GM12878 (cell line): ENCODE results near the gene CD34. TPM values are rescaled to one million over a fixed set of nuclear protein-coding genes. Genes with fewer than 3 reads are reported as not detected.

ENCODE experiments used
- ATAC-seq: fragments of 200-7000 bp; cut with Tn5 transposase; 3 replicates; pipeline ENCODE4 v1.9.1; 2020; ENCODE audit warnings: mild to moderate bottlenecking, moderate library complexity
- BruUV-seq: library from RNA; stranded (reverse); fragments of 400-500 nt; replicated peaks from 2 replicates; lab custom pipeline; 2021; lab: Mats Ljungman, UMichigan
- CTCF ChIA-PET: fragments of 300-600 bp; sonication (Branson Sonifier 250); formaldehyde crosslinking; extraction: SDS; loops from one replicate; lab custom pipeline; 2021; ENCODE audit warnings: inconsistent platforms; lab: Yijun Ruan, JAX
- POLR2A ChIA-PET: fragments of 350-600 bp; formaldehyde crosslinking; extraction: SDS; loops from one replicate; lab custom pipeline; 2021; ENCODE audit warnings: inconsistent platforms; lab: Charles Lee
- RAD21 ChIA-PET: fragments of 300-600 bp; sonication (Branson Sonifier 250); formaldehyde crosslinking; loops from one replicate; lab custom pipeline; 2023; ENCODE audit warnings: antibody characterized with exemption; ENCODE audit not compliant: unreplicated experiment; lab: Charles Lee
- SMC1A ChIA-PET: fragments of 300-600 bp; sonication (Branson Sonifier 250); formaldehyde crosslinking; loops from one replicate; lab custom pipeline; 2023; ENCODE audit not compliant: unreplicated experiment, uncharacterized antibody; lab: Charles Lee
- DNase-seq: peaks from one replicate; pipeline ENCODE4 v3.0.0-alpha.2; 2011; ENCODE audit warnings: low read depth, low spot score
- FAIRE-seq: peaks from 3 replicates; lab custom pipeline; 2011; peaks lifted over from hg19 to GRCh38; lab: Jason Lieb, UNC
- H2AFZ ChIP-seq: 2 replicates; pipeline ENCODE4 v1.6.0; 2011; ENCODE audit warnings: low read depth, low read length, control low read depth; ENCODE audit not compliant: control insufficient read depth
- H3K27ac ChIP-seq: 2 replicates; pipeline ENCODE4 v1.5.1; 2011; ENCODE audit warnings: control low read depth; ENCODE audit not compliant: control insufficient read depth, insufficient read depth
- H3K27me3 ChIP-seq, 2 experiments: replicated peaks in 1 of 2; 2 replicates each; pipeline versions ENCODE4 v1.6.0 to v1.6.1; 2011; ENCODE audit warnings: low read length in 1 of 2; ENCODE audit not compliant: control insufficient read depth in 2 of 2, insufficient read depth in 2 of 2
- H3K36me3 ChIP-seq, 2 experiments: 2 replicates each; pipeline ENCODE4 v1.5.1; 2011; ENCODE audit warnings: low read length in 1 of 2; ENCODE audit not compliant: control insufficient read depth in 2 of 2, insufficient read depth in 2 of 2
- H3K4me1 ChIP-seq: 2 replicates; pipeline ENCODE4 v1.6.1; 2011; ENCODE audit warnings: mild to moderate bottlenecking, low read length, moderate library complexity, mixed read lengths; ENCODE audit not compliant: control insufficient read depth, insufficient read depth
- H3K4me2 ChIP-seq: 2 replicates; pipeline ENCODE4 v1.6.0; 2011; ENCODE audit warnings: control low read depth; ENCODE audit not compliant: control insufficient read depth, insufficient read depth
- H3K4me3 ChIP-seq: fragments of 200-600 bp; sonication (generic); 2 replicates; pipeline ENCODE4 v1.5.1; 2016
- H3K79me2 ChIP-seq: 2 replicates; pipeline ENCODE4 v1.6.0; 2011; ENCODE audit warnings: low read length; ENCODE audit not compliant: control insufficient read depth, insufficient read depth
- H3K9ac ChIP-seq: 2 replicates; pipeline ENCODE4 v1.8.0; 2011; ENCODE audit warnings: low read length, control low read depth, mixed read lengths; ENCODE audit not compliant: control insufficient read depth, insufficient read depth
- H3K9me3 ChIP-seq: replicated peaks from 3 replicates; pipeline ENCODE4 v1.5.1; 2011; ENCODE audit warnings: mild to moderate bottlenecking, low read length; ENCODE audit not compliant: control insufficient read depth, insufficient read depth
- H4K20me1 ChIP-seq: 2 replicates; pipeline ENCODE4 v1.6.0; 2011; ENCODE audit not compliant: control insufficient read depth, insufficient read depth
- CHD2 ChIP-seq: IDR thresholded peaks from 2 replicates; pipeline ENCODE4 v1.6.1; 2011; ENCODE audit warnings: low read depth, low read length, improper control_type of control experiment, borderline replicate concordance
- CHD4 ChIP-seq: fragments of 200-600 bp; sonication (generic); IDR thresholded peaks from 2 replicates; pipeline ENCODE4 v1.6.1; 2016; ENCODE audit warnings: mild to moderate bottlenecking
- E2F8 ChIP-seq: fragments of 450-650 bp; IDR thresholded peaks from 2 replicates; pipeline ENCODE4 v1.6.1; 2018; ENCODE audit warnings: mild to moderate bottlenecking, low read depth, moderate library complexity; ENCODE audit not compliant: partially characterized antibody
- JUNB ChIP-seq: IDR thresholded peaks from 2 replicates; pipeline ENCODE4 v1.6.1; 2016; ENCODE audit warnings: antibody characterized with exemption, mild to moderate bottlenecking
- TAF1 ChIP-seq: IDR thresholded peaks from 2 replicates; pipeline ENCODE4 v1.6.1; 2011; ENCODE audit warnings: mild to moderate bottlenecking, low read depth, low read length, borderline replicate concordance
- TARDBP ChIP-seq: IDR thresholded peaks from 2 replicates; pipeline ENCODE4 v1.6.1; 2016; ENCODE audit warnings: borderline replicate concordance
- ZBED1 ChIP-seq: IDR thresholded peaks from 2 replicates; pipeline ENCODE4 v1.6.1; 2016; ENCODE audit warnings: borderline replicate concordance
- ZBTB33 ChIP-seq: fragments of 450-650 bp; IDR thresholded peaks from 2 replicates; pipeline ENCODE4 v1.6.1; 2017; ENCODE audit warnings: mild to moderate bottlenecking
- ZNF217 ChIP-seq: fragments of 450-650 bp; IDR thresholded peaks from 2 replicates; pipeline ENCODE4 v1.6.1; 2017; ENCODE audit warnings: antibody characterized with exemption, mild to moderate bottlenecking
- ZNF24 ChIP-seq: fragments of 450-650 bp; IDR thresholded peaks from 2 replicates; pipeline ENCODE4 v1.6.1; 2017; ENCODE audit warnings: antibody characterized with exemption, mild to moderate bottlenecking
- ZNF622 ChIP-seq: fragments of 450-650 bp; IDR thresholded peaks from 2 replicates; pipeline ENCODE4 v1.6.1; 2017; ENCODE audit warnings: mild to moderate bottlenecking, inconsistent platforms
- WGBS: methylation state at CpG from one replicate; pipeline ENCODE4 v1.1.6; 2016; ENCODE audit warnings: low lambda C conversion rate; ENCODE audit not compliant: insufficient replicate concordance, insufficient coverage; ENCODE audit errors: missing lambda C conversion rate; 5-methylcytosine and 5-hydroxymethylcytosine counted together
- in situ Hi-C: fragments of 300-500 bp; cut with MboI; formaldehyde crosslinking; loops from 9 replicates; pipeline ENCODE4 v1.14.3; 2018; ENCODE audit warnings: mixed read lengths
- intact Hi-C: fragments of 100-400 bp; cut with micrococcal nuclease; formaldehyde crosslinking; loops from one replicate; pipeline ENCODE4 v1.14.2; 2022; ENCODE audit not compliant: unreplicated experiment
- polyA plus RNA-seq, 11 experiments: library from polyadenylated mRNA; depleted of rRNA in 4 of 11; unstranded in 6 of 11; stranded (reverse) in 5 of 11; fragments of >200 nt; fragmentation: Nextera tagmentation in 4 of 11; fragmentation: Illumina TruSeq in 1 of 11; extraction: Ambion mirVana in 4 of 11; extraction: Trizol in 1 of 11; gene quantifications; 1 replicate in 1 of 11; 2 replicates in 10 of 11; pipeline versions ENCODE4 v1.2.1 to v1.2.3, GENCODE V29; 2011 to 2016; ENCODE audit warnings: inconsistent platforms in 2 of 11, missing spikeins in 2 of 11, low read depth in 1 of 11
- total RNA-seq, 4 experiments: library from RNA; depleted of rRNA in 3 of 4; stranded (reverse); fragments of >200 nt in 3 of 4; fragmentation: Illumina TruSeq in 1 of 4; extraction: Trizol in 1 of 4; gene quantifications; 2 replicates each; pipeline versions ENCODE4 v1.2.1 to v1.2.3, GENCODE V29; 2013 to 2021

Gene CD34
- total and polyA plus RNA-seq, 10 of the 15 experiments (the other 5 are each of a cell fraction or from before 2014, with no cell fraction given), result under 0.01 to 0.08 (median 0.02) TPM; not detected in 6

DNA sequence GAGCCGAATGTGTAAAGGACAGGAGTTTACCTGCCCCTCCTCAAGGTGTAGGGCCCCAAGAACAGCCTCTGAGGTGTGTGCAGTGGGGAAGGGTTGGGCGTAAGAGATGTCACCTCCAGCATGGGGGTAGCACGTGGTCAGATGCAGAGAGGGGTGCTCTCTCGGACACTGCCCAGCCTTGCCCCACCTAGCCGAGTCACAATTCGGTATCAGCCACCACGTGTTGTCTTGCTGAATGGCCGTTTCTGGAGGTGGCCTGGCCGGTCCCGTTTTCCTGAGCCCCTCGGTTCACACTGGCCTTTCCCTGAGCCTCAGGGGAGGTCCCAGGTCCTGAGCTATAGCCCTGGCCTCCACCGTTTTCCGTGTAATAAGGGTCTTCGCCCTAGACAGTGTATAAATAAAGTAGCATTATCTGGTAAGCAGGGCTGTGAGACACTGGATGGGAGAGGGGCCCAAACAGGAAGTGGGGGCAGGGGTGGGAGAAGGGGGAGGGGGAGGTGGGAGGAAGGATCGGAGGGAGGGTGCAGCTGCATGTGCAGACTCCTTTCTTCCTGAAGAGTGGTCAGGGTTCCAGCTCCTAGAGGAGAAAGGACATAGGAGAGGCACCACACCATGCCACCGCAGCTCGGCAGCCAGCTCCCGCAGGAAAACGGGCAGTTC lies 23.3 kb downstream of the CD34 start:
- H3K4me2 ChIP-seq, result no peak overlapping the region
- intact Hi-C loops, result loop anchor here (5.0 kb wide), 1 partner anchor 205 kb away; no protein-coding TSS in a partner anchor

More for the DNA sequence above, 23.3 kb downstream of the CD34 start:
- ATAC-seq, result no peak
- Histone ChIP-seq H3K4me1 (peaks cover 15% of the 10 kb centered on the region), H3K27me3 (no peaks in the 10 kb centered on the region), H3K36me3 (no peaks in the 10 kb centered on the region), H3K79me2 (no peaks in the 10 kb centered on the region), H4K20me1 (no peaks in the 10 kb centered on the region), H2AFZ (no peak overlapping the region), H3K27ac (no peak overlapping the region), H3K9me3 (no peaks in the 10 kb centered on the region), H3K4me3 (no peak overlapping the region), H3K9ac (no peak overlapping the region)
- BruUV-seq, result no TSS peak
- no peak for FAIRE-seq
- 45% methylated on average over 18 of the region's 19 CpGs for WGBS
- in situ Hi-C loops, result no loop called here
- RAD21 ChIA-PET, result interaction anchor here (0.8 to 7.1 kb wide), 12 partner anchors 8 to 112 kb away, joined by 3 to 160 read pairs (median 7); no protein-coding TSS in a partner anchor
- no peak for DNase-seq
- SMC1A ChIA-PET, result interaction anchor here (0.9 to 9.7 kb wide), 15 partner anchors 9 to 110 kb away, joined by 3 to 164 read pairs (median 7); no protein-coding TSS in a partner anchor
- TF ChIP-seq ZNF622, result no peak
- TF ChIP-seq CHD2, result no peak
- no peak for TF ChIP-seq TAF1
- TF ChIP-seq CHD4, result no peak
- TF ChIP-seq ZBED1, result no peak
- TF ChIP-seq ZNF217, result no peak
- TF ChIP-seq ZNF24, result no peak
- TF ChIP-seq JUNB, result no peak
- TF ChIP-seq TARDBP, result no peak
- no peak for TF ChIP-seq E2F8
- TF ChIP-seq ZBTB33, result no peak
- CTCF ChIA-PET, result interaction anchor here (0.8 to 9.1 kb wide), 16 partner anchors 10 to 112 kb away, joined by 3 to 244 read pairs (median 26); no protein-coding TSS in a partner anchor
- POLR2A ChIA-PET, result interaction anchor here (1.4 to 5.6 kb wide), 4 partner anchors 48 to 76 kb away, joined by 4 to 25 read pairs (median 7); no protein-coding TSS in a partner anchor
